GM12878 (cell line): ENCODE results near the gene ENAH. TPM values are rescaled to one million over a fixed set of nuclear protein-coding genes. Genes with fewer than 3 reads are reported as not detected.

ENCODE experiments used
- ATAC-seq: fragments of 200-7000 bp; cut with Tn5 transposase; 3 replicates; pipeline ENCODE4 v1.9.1; 2020; ENCODE audit warnings: mild to moderate bottlenecking, moderate library complexity
- BruUV-seq: library from RNA; stranded (reverse); fragments of 400-500 nt; replicated peaks from 2 replicates; lab custom pipeline; 2021; lab: Mats Ljungman, UMichigan
- CTCF ChIA-PET: fragments of 300-600 bp; sonication (Branson Sonifier 250); formaldehyde crosslinking; extraction: SDS; loops from one replicate; lab custom pipeline; 2021; ENCODE audit warnings: inconsistent platforms; lab: Yijun Ruan, JAX
- POLR2A ChIA-PET: fragments of 350-600 bp; formaldehyde crosslinking; extraction: SDS; loops from one replicate; lab custom pipeline; 2021; ENCODE audit warnings: inconsistent platforms; lab: Charles Lee
- RAD21 ChIA-PET: fragments of 300-600 bp; sonication (Branson Sonifier 250); formaldehyde crosslinking; loops from one replicate; lab custom pipeline; 2023; ENCODE audit warnings: antibody characterized with exemption; ENCODE audit not compliant: unreplicated experiment; lab: Charles Lee
- SMC1A ChIA-PET: fragments of 300-600 bp; sonication (Branson Sonifier 250); formaldehyde crosslinking; loops from one replicate; lab custom pipeline; 2023; ENCODE audit not compliant: unreplicated experiment, uncharacterized antibody; lab: Charles Lee
- DNase-seq: peaks from one replicate; pipeline ENCODE4 v3.0.0-alpha.2; 2011; ENCODE audit warnings: low read depth, low spot score
- FAIRE-seq: peaks from 3 replicates; lab custom pipeline; 2011; peaks lifted over from hg19 to GRCh38; lab: Jason Lieb, UNC
- H2AFZ ChIP-seq: 2 replicates; pipeline ENCODE4 v1.6.0; 2011; ENCODE audit warnings: low read depth, low read length, control low read depth; ENCODE audit not compliant: control insufficient read depth
- H3K27ac ChIP-seq: 2 replicates; pipeline ENCODE4 v1.5.1; 2011; ENCODE audit warnings: control low read depth; ENCODE audit not compliant: control insufficient read depth, insufficient read depth
- H3K27me3 ChIP-seq, 2 experiments: replicated peaks in 1 of 2; 2 replicates each; pipeline versions ENCODE4 v1.6.0 to v1.6.1; 2011; ENCODE audit warnings: low read length in 1 of 2; ENCODE audit not compliant: control insufficient read depth in 2 of 2, insufficient read depth in 2 of 2
- H3K36me3 ChIP-seq, 2 experiments: 2 replicates each; pipeline ENCODE4 v1.5.1; 2011; ENCODE audit warnings: low read length in 1 of 2; ENCODE audit not compliant: control insufficient read depth in 2 of 2, insufficient read depth in 2 of 2
- H3K4me1 ChIP-seq: 2 replicates; pipeline ENCODE4 v1.6.1; 2011; ENCODE audit warnings: mild to moderate bottlenecking, low read length, moderate library complexity, mixed read lengths; ENCODE audit not compliant: control insufficient read depth, insufficient read depth
- H3K4me2 ChIP-seq: 2 replicates; pipeline ENCODE4 v1.6.0; 2011; ENCODE audit warnings: control low read depth; ENCODE audit not compliant: control insufficient read depth, insufficient read depth
- H3K4me3 ChIP-seq: fragments of 200-600 bp; sonication (generic); 2 replicates; pipeline ENCODE4 v1.5.1; 2016
- H3K79me2 ChIP-seq: 2 replicates; pipeline ENCODE4 v1.6.0; 2011; ENCODE audit warnings: low read length; ENCODE audit not compliant: control insufficient read depth, insufficient read depth
- H3K9ac ChIP-seq: 2 replicates; pipeline ENCODE4 v1.8.0; 2011; ENCODE audit warnings: low read length, control low read depth, mixed read lengths; ENCODE audit not compliant: control insufficient read depth, insufficient read depth
- H3K9me3 ChIP-seq: replicated peaks from 3 replicates; pipeline ENCODE4 v1.5.1; 2011; ENCODE audit warnings: mild to moderate bottlenecking, low read length; ENCODE audit not compliant: control insufficient read depth, insufficient read depth
- H4K20me1 ChIP-seq: 2 replicates; pipeline ENCODE4 v1.6.0; 2011; ENCODE audit not compliant: control insufficient read depth, insufficient read depth
- CBX5 ChIP-seq: sonication (generic); IDR thresholded peaks from 2 replicates; pipeline ENCODE4 v1.6.1; 2016; ENCODE audit warnings: low read depth, moderate library complexity, mild to moderate bottlenecking, inconsistent platforms
- CTCF ChIP-seq, 3 experiments: IDR thresholded peaks in 2 of 3; conservative IDR thresholded peaks in 1 of 3; 2 replicates each; pipeline ENCODE4 v1.5.1; 2011; ENCODE audit warnings: low read depth in 3 of 3, low read length in 3 of 3, mild to moderate bottlenecking in 3 of 3, control low read depth in 2 of 3, moderate library complexity in 2 of 3, inconsistent platforms in 1 of 3, mixed read lengths in 1 of 3; ENCODE audit not compliant: control insufficient read depth in 2 of 3, insufficient read depth in 1 of 3; ENCODE audit errors: extremely low read depth in 1 of 3
- EGR1 ChIP-seq, 2 experiments: IDR thresholded peaks; 1 replicate in 1 of 2; 2 replicates in 1 of 2; pipeline ENCODE4 v1.6.1; 2011 to 2012; ENCODE audit warnings: low read depth in 2 of 2, low read length in 2 of 2, borderline replicate concordance in 1 of 2, mild to moderate bottlenecking in 1 of 2, moderate library complexity in 1 of 2
- IRF4 ChIP-seq: IDR thresholded peaks from 2 replicates; pipeline ENCODE4 v1.6.1; 2011; ENCODE audit warnings: low read depth, low read length
- JUND ChIP-seq: IDR thresholded peaks from 2 replicates; pipeline ENCODE4 v1.6.1; 2012; ENCODE audit warnings: low read depth, mild to moderate bottlenecking, low read length, improper control_type of control experiment, moderate library complexity
- NFXL1 ChIP-seq: fragments of 450-650 bp; IDR thresholded peaks from 2 replicates; pipeline ENCODE4 v1.6.1; 2017; ENCODE audit warnings: antibody characterized with exemption, mild to moderate bottlenecking, borderline replicate concordance
- POLR2A ChIP-seq: IDR thresholded peaks from 2 replicates; pipeline ENCODE4 v1.6.1; 2011; ENCODE audit warnings: low read depth, mild to moderate bottlenecking, low read length
- RAD21 ChIP-seq: IDR thresholded peaks from 2 replicates; pipeline ENCODE4 v1.6.1; 2011; ENCODE audit warnings: mild to moderate bottlenecking, low read depth, low read length, moderate library complexity; ENCODE audit not compliant: insufficient read depth
- SIN3A ChIP-seq: IDR thresholded peaks from 2 replicates; pipeline ENCODE4 v1.6.1; 2012; ENCODE audit warnings: low read depth, low read length, improper control_type of control experiment
- SP1 ChIP-seq: IDR thresholded peaks from one replicate; pipeline ENCODE4 v1.6.1; 2011; ENCODE audit warnings: low read depth, low read length
- SUZ12 ChIP-seq: fragments of 200-600 bp; sonication (generic); IDR thresholded peaks from one replicate; pipeline ENCODE4 v1.6.1; 2018; ENCODE audit warnings: antibody characterized with exemption, mild to moderate bottlenecking; ENCODE audit not compliant: unreplicated experiment
- ZBTB40 ChIP-seq: fragments of 450-650 bp; IDR thresholded peaks from 2 replicates; pipeline ENCODE4 v1.6.1; 2016; ENCODE audit warnings: mild to moderate bottlenecking, moderate library complexity, borderline replicate concordance
- WGBS: methylation state at CpG from one replicate; pipeline ENCODE4 v1.1.6; 2016; ENCODE audit warnings: low lambda C conversion rate; ENCODE audit not compliant: insufficient replicate concordance, insufficient coverage; ENCODE audit errors: missing lambda C conversion rate; 5-methylcytosine and 5-hydroxymethylcytosine counted together
- in situ Hi-C: fragments of 300-500 bp; cut with MboI; formaldehyde crosslinking; loops from 9 replicates; pipeline ENCODE4 v1.14.3; 2018; ENCODE audit warnings: mixed read lengths
- intact Hi-C: fragments of 100-400 bp; cut with micrococcal nuclease; formaldehyde crosslinking; loops from one replicate; pipeline ENCODE4 v1.14.2; 2022; ENCODE audit not compliant: unreplicated experiment
- polyA plus RNA-seq, 11 experiments: library from polyadenylated mRNA; depleted of rRNA in 4 of 11; unstranded in 6 of 11; stranded (reverse) in 5 of 11; fragments of >200 nt; fragmentation: Nextera tagmentation in 4 of 11; fragmentation: Illumina TruSeq in 1 of 11; extraction: Ambion mirVana in 4 of 11; extraction: Trizol in 1 of 11; gene quantifications; 1 replicate in 1 of 11; 2 replicates in 10 of 11; pipeline versions ENCODE4 v1.2.1 to v1.2.3, GENCODE V29; 2011 to 2016; ENCODE audit warnings: inconsistent platforms in 2 of 11, missing spikeins in 2 of 11, low read depth in 1 of 11
- total RNA-seq, 4 experiments: library from RNA; depleted of rRNA in 3 of 4; stranded (reverse); fragments of >200 nt in 3 of 4; fragmentation: Illumina TruSeq in 1 of 4; extraction: Trizol in 1 of 4; gene quantifications; 2 replicates each; pipeline versions ENCODE4 v1.2.1 to v1.2.3, GENCODE V29; 2013 to 2021

The ENAH gene
- total and polyA plus RNA-seq, 10 of the 15 experiments (the other 5 are each of a cell fraction or from before 2014, with no cell fraction given) = under 0.01 to 0.62 (median 0.06) TPM; not detected in 5

- FAIRE-seq (no peak), ATAC-seq (no peak), DNase-seq (no peak)
- WGBS = 87% methylated on average over 4 of the region's 4 CpGs
- Histone ChIP-seq H3K4me3 (no peak overlapping the region), H3K4me2 (no peak overlapping the region), H4K20me1 (no peaks in the 10 kb centered on the region), H3K4me1 (peaks cover 12% of the 10 kb centered on the region), H2AFZ (no peak overlapping the region), H3K9ac (no peak overlapping the region), H3K36me3 (no peaks in the 10 kb centered on the region), H3K27me3 (peaks cover 6 to 15% of the 10 kb centered on the region in 2 experiments), H3K27ac (no peak overlapping the region), H3K79me2 (no peaks in the 10 kb centered on the region), H3K9me3 (no peaks in the 10 kb centered on the region)
- TF ChIP-seq SIN3A (no peak), CBX5 (no peak), NFXL1 (no peak), IRF4 (no peak), ZBTB40 (no peak), JUND (no peak), SP1 (no peak), RAD21 (0 out of 2 replicates have a peak, but pooled peaks have one; percentile 24), POLR2A (no peak), CTCF (IDR thresholded peaks at IDR 0.05 in 2 of 3, conservative IDR thresholded peaks at IDR 0.05 in 1 of 3; ENCODE audit: control insufficient read depth in 2 of 3, extremely low read depth in 1 of 3, insufficient read depth in 1 of 3, low read depth in 3 of 3, low read length in 3 of 3) (0 out of 6 replicates have a peak, but pooled peaks of 2 of the 3 experiments have one; percentile 1 to 9), SUZ12 (no peak), EGR1 (IDR thresholded peaks at IDR 0.05; ENCODE audit: borderline replicate concordance in 1 of 2, low read depth in 2 of 2, low read length in 2 of 2) (no peak)
- SMC1A ChIA-PET = interaction anchor here (1.0 kb wide), 1 partner anchor 158 kb away, joined by 4 read pairs; no protein-coding TSS in a partner anchor
- in situ Hi-C loops = no loop called here
- POLR2A ChIA-PET = no interaction called here
- intact Hi-C loops = loop anchor here (10.0 kb wide), 1 partner anchor 181 kb away; no protein-coding TSS in a partner anchor
- no TSS peak for BruUV-seq
- CTCF ChIA-PET = interaction anchor here (1.4 kb wide), 1 partner anchor 175 kb away, joined by 3 read pairs; no protein-coding TSS in a partner anchor
- RAD21 ChIA-PET = no interaction called here
Measured at GRCh38 chr1:225655509-225656258, 2.8 kb upstream of the ENAH start.
